Thoracic aorta (tissue), 2 donors: ENCODE results near the gene TMPRSS9. TPM values are rescaled to one million over a fixed set of nuclear protein-coding genes. Genes with fewer than 3 reads are reported as not detected.
"Not testable (repeated sequence)": the region's sequence is repeated elsewhere in the genome, so short reads cannot be mapped to it uniquely, and the experiment has no call there.

ENCODE experiments used
- ATAC-seq: fragments of 150-250 bp; one replicate; pipeline ENCODE4 v1.8.0; 2017; ENCODE audit warnings: low read depth; ENCODE audit not compliant: insufficient number of reproducible peaks, low FRiP score
- DNase-seq: peaks from one replicate; pipeline ENCODE4 v3.0.0-alpha.2; 2020; ENCODE audit warnings: low spot score
- H3K27ac ChIP-seq, 2 donors: fragments of 200-600 bp; sonication (generic); 1 replicate in 1 of 2; 2 replicates in 1 of 2; pipeline ENCODE4 v1.5.1; 2016; ENCODE audit warnings: mild to moderate bottlenecking in 2 of 2, moderate library complexity in 2 of 2
- H3K27me3 ChIP-seq: fragments of 200-600 bp; sonication (generic); replicated peaks from 2 replicates; pipeline ENCODE4 v1.6.0; 2016; ENCODE audit warnings: mild to moderate bottlenecking; ENCODE audit not compliant: insufficient read depth
- H3K36me3 ChIP-seq: fragments of 200-600 bp; sonication (generic); one replicate; pipeline ENCODE4 v1.5.1; 2016
- H3K4me1 ChIP-seq, 2 donors: fragments of 200-600 bp; sonication (generic); 1 replicate in 1 of 2; 2 replicates in 1 of 2; pipeline versions ENCODE4 v1.5.1 to v1.6.0; 2016; ENCODE audit warnings: low read depth in 2 of 2, mild to moderate bottlenecking in 1 of 2; ENCODE audit not compliant: control insufficient read depth in 1 of 2
- H3K4me3 ChIP-seq: fragments of 200-600 bp; sonication (generic); 2 replicates; pipeline ENCODE4 v1.5.1; 2016; ENCODE audit warnings: mild to moderate bottlenecking
- H3K9me3 ChIP-seq: fragments of 200-600 bp; sonication (generic); 2 replicates; pipeline ENCODE4 v1.5.1; 2016
- total RNA-seq, 2 donors: library from RNA; depleted of rRNA; stranded (reverse); fragments of >200 nt; gene quantifications; one replicate each; pipeline versions ENCODE4 v1.1.0 to v1.2.3, GENCODE V29; 2016
- TF ChIP-seq, protein P1 (sequence below): fragments of 200-600 bp; sonication (generic); IDR thresholded peaks from one replicate; pipeline ENCODE4 v1.5.1; 2019; ENCODE audit warnings: antibody characterized with exemption

TMPRSS9 gene
- total RNA-seq, 2 donors from 2014 or later: 0.42 to 0.54 TPM

DNA sequence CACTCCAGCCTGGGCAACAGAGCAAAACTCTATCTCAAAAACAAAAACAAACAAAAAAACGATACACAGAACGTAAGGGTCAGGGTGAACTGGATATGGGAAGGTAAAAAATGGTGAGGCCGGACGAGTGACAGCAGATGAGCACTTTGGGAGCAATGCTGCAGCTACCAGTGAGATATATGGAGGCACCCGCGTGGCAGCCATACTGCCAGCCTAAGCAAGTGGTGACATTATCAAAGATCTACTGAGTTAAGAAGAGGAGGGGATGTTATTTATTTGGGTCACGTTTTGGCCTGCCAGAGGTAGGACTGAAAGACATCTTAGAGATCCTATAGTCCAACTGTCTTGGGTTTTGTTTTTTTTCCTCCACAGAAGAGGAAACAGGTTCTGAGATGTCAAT is 53.1 kb downstream of the TMPRSS9 start:
- H3K27ac ChIP-seq: no peak overlapping the region
- H3K4me3 ChIP-seq: no peak overlapping the region
- no peak for DNase-seq
- TF ChIP-seq, protein P1, sequence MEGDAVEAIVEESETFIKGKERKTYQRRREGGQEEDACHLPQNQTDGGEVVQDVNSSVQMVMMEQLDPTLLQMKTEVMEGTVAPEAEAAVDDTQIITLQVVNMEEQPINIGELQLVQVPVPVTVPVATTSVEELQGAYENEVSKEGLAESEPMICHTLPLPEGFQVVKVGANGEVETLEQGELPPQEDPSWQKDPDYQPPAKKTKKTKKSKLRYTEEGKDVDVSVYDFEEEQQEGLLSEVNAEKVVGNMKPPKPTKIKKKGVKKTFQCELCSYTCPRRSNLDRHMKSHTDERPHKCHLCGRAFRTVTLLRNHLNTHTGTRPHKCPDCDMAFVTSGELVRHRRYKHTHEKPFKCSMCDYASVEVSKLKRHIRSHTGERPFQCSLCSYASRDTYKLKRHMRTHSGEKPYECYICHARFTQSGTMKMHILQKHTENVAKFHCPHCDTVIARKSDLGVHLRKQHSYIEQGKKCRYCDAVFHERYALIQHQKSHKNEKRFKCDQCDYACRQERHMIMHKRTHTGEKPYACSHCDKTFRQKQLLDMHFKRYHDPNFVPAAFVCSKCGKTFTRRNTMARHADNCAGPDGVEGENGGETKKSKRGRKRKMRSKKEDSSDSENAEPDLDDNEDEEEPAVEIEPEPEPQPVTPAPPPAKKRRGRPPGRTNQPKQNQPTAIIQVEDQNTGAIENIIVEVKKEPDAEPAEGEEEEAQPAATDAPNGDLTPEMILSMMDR: no peak
- no peak for ATAC-seq
- H3K9me3 ChIP-seq: no peaks in the 10 kb centered on the region
- peaks cover 7% of the 10 kb centered on the region for H3K36me3 ChIP-seq
- no peaks in the 10 kb centered on the region for H3K27me3 ChIP-seq
- no peaks in the 10 kb centered on the region for H3K4me1 ChIP-seq

DNA sequence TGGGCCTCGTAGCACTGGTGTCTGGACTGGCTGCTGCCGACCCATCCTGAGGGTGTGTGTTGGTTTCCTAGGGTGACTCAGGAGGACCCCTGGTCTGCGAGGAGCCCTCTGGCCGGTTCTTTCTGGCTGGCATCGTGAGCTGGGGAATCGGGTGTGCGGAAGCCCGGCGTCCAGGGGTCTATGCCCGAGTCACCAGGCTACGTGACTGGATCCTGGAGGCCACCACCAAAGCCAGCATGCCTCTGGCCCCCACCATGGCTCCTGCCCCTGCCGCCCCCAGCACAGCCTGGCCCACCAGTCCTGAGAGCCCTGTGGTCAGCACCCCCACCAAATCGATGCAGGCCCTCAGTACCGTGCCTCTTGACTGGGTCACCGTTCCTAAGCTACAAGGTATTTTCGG is 53.6 kb downstream of the TMPRSS9 start:
- TF ChIP-seq, protein P1: no peak
- no peak for ATAC-seq
- H3K27ac ChIP-seq: no peak overlapping the region
- H3K4me3 ChIP-seq: no peak overlapping the region
- peaks cover 7% of the 10 kb centered on the region for H3K36me3 ChIP-seq
- no peaks in the 10 kb centered on the region for H3K4me1 ChIP-seq
- H3K9me3 ChIP-seq: no peaks in the 10 kb centered on the region
- no peaks in the 10 kb centered on the region for H3K27me3 ChIP-seq
- DNase-seq: no peak

DNA sequence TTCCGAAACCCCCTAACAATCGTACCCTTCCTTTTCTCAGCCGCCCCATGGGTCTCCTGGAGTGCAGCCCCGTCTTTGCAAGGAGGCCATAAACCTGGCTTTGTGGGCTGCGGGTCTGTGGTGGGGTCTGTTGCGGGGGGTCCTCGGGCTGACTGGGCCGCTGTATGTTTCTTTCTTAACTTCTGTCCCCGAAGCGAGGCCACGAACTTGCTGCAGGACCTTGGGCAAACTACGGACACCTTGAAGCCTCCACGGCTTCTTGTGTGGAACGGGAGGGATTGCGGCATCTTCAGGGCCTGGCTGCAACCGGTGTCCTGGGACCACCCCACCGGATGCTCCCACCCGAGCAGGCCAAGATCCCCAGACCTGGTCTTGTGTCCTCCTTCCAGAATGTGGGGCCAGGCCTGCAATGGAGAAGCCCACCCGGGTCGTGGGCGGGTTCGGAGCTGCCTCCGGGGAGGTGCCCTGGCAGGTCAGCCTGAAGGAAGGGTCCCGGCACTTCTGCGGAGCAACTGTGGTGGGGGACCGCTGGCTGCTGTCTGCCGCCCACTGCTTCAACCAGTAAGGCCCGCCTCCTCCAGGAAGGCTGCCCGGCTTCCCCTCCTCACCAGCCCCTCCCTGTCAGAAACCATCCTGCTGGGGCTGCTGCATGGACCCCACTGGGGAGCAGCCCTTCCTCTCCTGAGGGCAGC is 55.4 kb downstream of the TMPRSS9 start:
- Histone ChIP-seq H3K4me3 (no peak overlapping the region), H3K4me1 (no peaks in the 10 kb centered on the region), H3K9me3 (no peaks in the 10 kb centered on the region), H3K36me3 (peaks cover 7% of the 10 kb centered on the region), H3K27me3 (no peaks in the 10 kb centered on the region), H3K27ac (no peak overlapping the region)
- TF ChIP-seq, protein P1: no peak
- ATAC-seq: no peak
- no peak for DNase-seq

DNA sequence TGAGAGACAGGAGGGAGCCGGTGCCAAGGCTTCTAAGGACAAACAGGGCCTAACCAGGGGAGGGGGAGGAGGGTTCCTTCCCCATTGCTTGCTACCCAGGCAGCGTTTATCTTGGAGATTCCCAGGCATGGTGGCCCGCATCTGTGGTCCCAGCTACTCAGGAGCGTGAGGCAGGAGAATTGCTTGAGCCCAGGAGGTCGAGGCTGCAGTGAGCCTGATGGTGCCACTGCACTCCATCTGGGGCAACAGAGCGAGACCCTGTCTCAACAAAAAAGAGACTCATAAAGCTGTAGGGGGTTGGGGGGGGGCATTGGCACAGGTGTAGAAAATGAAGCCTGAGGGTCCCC is 55.9 kb downstream of the TMPRSS9 start:
- H3K4me3 ChIP-seq: no peak overlapping the region
- DNase-seq (no peak), ATAC-seq (no peak)
- TF ChIP-seq, protein P1: no peak
- no peaks in the 10 kb centered on the region for H3K4me1 ChIP-seq
- H3K9me3 ChIP-seq: no peaks in the 10 kb centered on the region
- peaks cover 7% of the 10 kb centered on the region for H3K36me3 ChIP-seq
- H3K27ac ChIP-seq: no peak overlapping the region
- no peaks in the 10 kb centered on the region for H3K27me3 ChIP-seq

DNA sequence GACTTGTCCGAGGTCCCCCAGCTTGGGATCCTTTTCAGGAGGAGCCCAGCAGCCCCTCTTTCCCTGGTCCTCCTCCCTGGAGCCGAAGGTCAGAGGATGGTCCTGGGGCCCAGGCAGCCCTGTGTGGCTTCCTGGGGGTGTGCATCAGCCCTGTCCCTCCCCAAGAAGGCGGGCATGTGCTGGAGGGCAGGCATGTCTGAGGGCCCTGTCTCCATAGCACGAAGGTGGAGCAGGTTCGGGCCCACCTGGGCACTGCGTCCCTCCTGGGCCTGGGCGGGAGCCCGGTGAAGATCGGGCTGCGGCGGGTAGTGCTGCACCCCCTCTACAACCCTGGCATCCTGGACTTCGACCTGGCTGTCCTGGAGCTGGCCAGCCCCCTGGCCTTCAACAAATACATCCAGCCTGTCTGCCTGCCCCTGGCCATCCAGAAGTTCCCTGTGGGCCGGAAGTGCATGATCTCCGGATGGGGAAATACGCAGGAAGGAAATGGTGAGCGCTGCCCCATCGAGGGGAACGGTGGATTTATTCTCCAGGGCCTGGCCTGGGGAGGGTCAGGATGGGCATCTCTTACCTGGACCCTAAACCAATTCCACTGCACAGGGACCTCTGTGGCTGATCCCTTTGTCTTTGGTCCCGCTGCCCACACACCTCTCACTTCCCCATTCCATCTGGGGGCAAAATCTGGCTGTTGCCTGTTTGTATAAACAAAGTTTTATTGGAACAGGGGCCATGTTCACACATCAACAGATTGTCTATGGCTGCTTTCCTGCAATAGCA is 56.4 kb downstream of the TMPRSS9 start:
- Histone ChIP-seq H3K4me3 (no peak overlapping the region), H3K27me3 (no peaks in the 10 kb centered on the region), H3K36me3 (peaks cover 7% of the 10 kb centered on the region), H3K4me1 (no peaks in the 10 kb centered on the region), H3K27ac (no peak overlapping the region), H3K9me3 (no peaks in the 10 kb centered on the region)
- TF ChIP-seq, protein P1: no peak
- ATAC-seq (no peak), DNase-seq (no peak)

DNA sequence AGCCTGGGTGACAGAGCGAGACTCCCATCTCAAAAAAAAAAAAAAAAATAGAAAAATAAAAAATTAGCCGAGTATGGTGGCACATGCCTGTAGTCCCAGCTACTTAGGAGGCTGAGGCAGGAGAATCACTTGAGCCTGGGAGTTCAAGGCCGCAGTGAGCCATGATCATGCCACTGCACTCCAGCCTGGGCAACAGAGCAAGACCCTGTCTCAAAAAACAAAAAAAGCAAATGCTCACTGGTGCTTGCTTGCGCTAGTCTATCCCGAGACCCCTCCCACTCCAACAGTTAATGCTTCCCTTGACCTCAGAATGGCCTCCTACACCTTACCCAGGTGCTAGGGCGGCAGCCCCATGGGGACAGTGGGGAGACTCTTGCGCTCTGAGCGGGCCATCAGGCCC is 57.4 kb downstream of the TMPRSS9 start:
- H3K4me1 ChIP-seq, ATAC-seq, H3K4me3 ChIP-seq, H3K36me3 ChIP-seq, H3K9me3 ChIP-seq, DNase-seq, H3K27me3 ChIP-seq, H3K27ac ChIP-seq: not testable (repeated sequence)
